ENCODE measurements around the gene LRRC4B.
A peak's percentile ranks its signal among the peaks of the same experiment; 100 is the strongest.

The LRRC4B gene

GRCh38 chr19:50569938-50570540 is 1.8 kb upstream of the LRRC4B start:
- no peak for DNase-seq

- no peak for DNase-seq
These were observed 778 bp upstream of the LRRC4B start for GRCh38 chr19:50568728-50569698.

GRCh38 chr19:50567052-50567841 is 988 bp downstream of the LRRC4B start:
- DNase-seq, result no peak

- no peak for DNase-seq
These were observed 2.0 kb downstream of the LRRC4B start for GRCh38 chr19:50565984-50566903.

GRCh38 chr19:50564229-50565105 is 3.8 kb downstream of the LRRC4B start:
- no peak for DNase-seq

GRCh38 chr19:50563597-50563996 is 4.6 kb downstream of the LRRC4B start:
- DNase-seq, result no peak

GRCh38 chr19:50562996-50563395 is 5.2 kb downstream of the LRRC4B start:
- no peak for DNase-seq

GRCh38 chr19:50562329-50562728 is 5.9 kb downstream of the LRRC4B start:
- DNase-seq, result no peak

GRCh38 chr19:50559636-50560035 is 8.6 kb downstream of the LRRC4B start:
- no peak for DNase-seq

- DNase-seq, result no peak
These were observed 9.8 kb downstream of the LRRC4B start for GRCh38 chr19:50558449-50558848.

GRCh38 chr19:50558039-50558438 is 10.2 kb downstream of the LRRC4B start:
- DNase-seq, result no peak

- DNase-seq, result no peak
These were observed 11.1 kb downstream of the LRRC4B start for GRCh38 chr19:50557009-50557613.

- peak; percentile 88 for DNase-seq
These were observed 11.8 kb downstream of the LRRC4B start for GRCh38 chr19:50556282-50557008.

GRCh38 chr19:50555450-50556281 is 12.6 kb downstream of the LRRC4B start:
- no peak for DNase-seq

- no peak for DNase-seq
These were observed 13.2 kb downstream of the LRRC4B start for GRCh38 chr19:50555033-50555432.

- no peak for DNase-seq
These were observed 14.0 kb downstream of the LRRC4B start for GRCh38 chr19:50554212-50554611.

- DNase-seq, result no peak
These were observed 15.0 kb downstream of the LRRC4B start for GRCh38 chr19:50553134-50553703.

- DNase-seq, result no peak
These were observed 15.7 kb downstream of the LRRC4B start for GRCh38 chr19:50552540-50552939.

- DNase-seq, result no peak
These were observed 16.5 kb downstream of the LRRC4B start for GRCh38 chr19:50551715-50552187.

Measured in right forelimb (tissue), 1 donor.